SK-N-SH (cell line): ENCODE results near the gene CLEC16A. TPM values are rescaled to one million over a fixed set of nuclear protein-coding genes. Genes with fewer than 3 reads are reported as not detected.

Experiments used
- CTCF ChIA-PET: fragments of 300-600, 350-600 bp; formaldehyde crosslinking; extraction: SDS; loops from one replicate; lab custom pipeline; 2021; lab: Yijun Ruan, JAX
- POLR2A ChIA-PET: fragments of 350-600 bp; sonication (Branson Sonifier 250); formaldehyde crosslinking; extraction: SDS; loops from one replicate; lab custom pipeline; 2020; ENCODE audit warnings: antibody characterized with exemption, inconsistent platforms; lab: Yijun Ruan, JAX
- DNase-seq: peaks from one replicate; pipeline ENCODE4 v3.0.0; 2012
- H2AFZ ChIP-seq: fragments of 200-600 bp; sonication (generic); 2 replicates; pipeline ENCODE4 v1.8.1; 2016; ENCODE audit warnings: antibody characterized with exemption, mild to moderate bottlenecking, low read depth
- H3F3A ChIP-seq: fragments of 200-600 bp; sonication (generic); replicated peaks from 2 replicates; pipeline ENCODE3; 2016; ENCODE audit warnings: antibody characterized with exemption, mild to moderate bottlenecking; ENCODE audit not compliant: insufficient read depth
- H3K27ac ChIP-seq, 2 experiments: fragments of 200-500 bp in 1 of 2; fragments of 200-600 bp in 1 of 2; sonication (Bioruptor generic) in 1 of 2; sonication (generic), shearing (Covaris generic) in 1 of 2; 2 replicates each; pipeline versions ENCODE4 v1.5.1 to v1.6.1; 2014 to 2016; ENCODE audit warnings: low read depth in 2 of 2, inconsistent platforms in 1 of 2, low read length in 1 of 2, mild to moderate bottlenecking in 1 of 2, mixed read lengths in 1 of 2
- H3K27me3 ChIP-seq: fragments of 200-600 bp; sonication (generic), shearing (Covaris generic); 2 replicates; pipeline ENCODE4 v1.6.1; 2016; ENCODE audit warnings: mixed run types; ENCODE audit not compliant: insufficient read depth
- H3K36me3 ChIP-seq, 2 experiments: fragments of 200-500 bp in 1 of 2; fragments of 200-600 bp in 1 of 2; sonication (Bioruptor generic) in 1 of 2; sonication (generic) in 1 of 2; replicated peaks in 1 of 2; 2 replicates each; pipeline versions ENCODE3 to v1.5.1; 2014 to 2016; ENCODE audit warnings: low read length in 1 of 2, mild to moderate bottlenecking in 1 of 2; ENCODE audit not compliant: insufficient read depth in 2 of 2, control insufficient read depth in 1 of 2
- H3K4me1 ChIP-seq, 2 experiments: fragments of 200-500 bp in 1 of 2; fragments of 200-600 bp in 1 of 2; sonication (Bioruptor generic) in 1 of 2; sonication (generic), shearing (Covaris generic) in 1 of 2; 2 replicates each; pipeline versions ENCODE4 v1.5.1 to v1.6.1; 2014 to 2016; ENCODE audit warnings: low read depth in 1 of 2, low read length in 1 of 2, mixed run types in 1 of 2; ENCODE audit not compliant: insufficient read depth in 2 of 2, control insufficient read depth in 1 of 2
- H3K4me2 ChIP-seq: fragments of 200-600 bp; sonication (generic), shearing (Covaris generic); 2 replicates; pipeline ENCODE4 v1.6.1; 2017; ENCODE audit warnings: mixed run types
- H3K4me3 ChIP-seq, 2 experiments: fragments of 200-500 bp in 1 of 2; fragments of 200-600 bp in 1 of 2; sonication (Bioruptor generic) in 1 of 2; sonication (generic), shearing (Covaris generic) in 1 of 2; 2 replicates each; pipeline versions ENCODE4 v1.5.1 to v1.8.1; 2014 to 2016; ENCODE audit warnings: low read depth in 2 of 2, inconsistent platforms in 1 of 2, low read length in 1 of 2, mild to moderate bottlenecking in 1 of 2, mixed read lengths in 1 of 2, moderate library complexity in 1 of 2
- H3K79me2 ChIP-seq: fragments of 200-600 bp; sonication (generic); 2 replicates; pipeline ENCODE4 v1.8.1; 2017; ENCODE audit warnings: mild to moderate bottlenecking; ENCODE audit not compliant: insufficient read depth
- H3K9ac ChIP-seq: fragments of 200-600 bp; sonication (generic); 2 replicates; pipeline ENCODE4 v1.6.1; 2017; ENCODE audit warnings: mixed run types
- H3K9me2 ChIP-seq: fragments of 200-600 bp; sonication (generic); 2 replicates; pipeline ENCODE4 v1.6.1; 2017; ENCODE audit warnings: mixed run types
- H3K9me3 ChIP-seq: fragments of 200-600 bp; sonication (generic); 2 replicates; pipeline ENCODE4 v1.6.1; 2017; ENCODE audit warnings: mixed run types, mild to moderate bottlenecking, moderate library complexity
- H4K20me1 ChIP-seq: fragments of 200-600 bp; sonication (generic); 2 replicates; pipeline ENCODE4 v1.6.1; 2017; ENCODE audit warnings: mild to moderate bottlenecking, mixed run types; ENCODE audit not compliant: insufficient read depth
- CHD2 ChIP-seq: fragments of 150-350 bp; IDR thresholded peaks from 2 replicates; pipeline ENCODE4 v1.6.1; 2018; ENCODE audit warnings: low read length; ENCODE audit not compliant: partially characterized antibody
- ELF1 ChIP-seq: IDR thresholded peaks from 2 replicates; pipeline ENCODE4 v1.4.0; 2012
- EP300 ChIP-seq, 2 experiments: IDR thresholded peaks; 2 replicates each; pipeline versions ENCODE4 v1.4.0 to v1.6.1; 2012; ENCODE audit warnings: borderline replicate concordance in 1 of 2, low read depth in 1 of 2, low read length in 1 of 2
- FOSL2 ChIP-seq: IDR thresholded peaks from 2 replicates; pipeline ENCODE4 v1.4.0; 2012; ENCODE audit warnings: low read depth, mild to moderate bottlenecking, moderate library complexity, borderline replicate concordance
- FOXM1 ChIP-seq: IDR thresholded peaks from 2 replicates; pipeline ENCODE4 v1.4.0; 2012; ENCODE audit warnings: low read depth, mild to moderate bottlenecking
- MEF2A ChIP-seq: IDR thresholded peaks from 2 replicates; pipeline ENCODE4 v1.4.0; 2012; ENCODE audit warnings: low read depth, borderline replicate concordance
- MXI1 ChIP-seq: IDR thresholded peaks from 2 replicates; pipeline ENCODE4 v1.6.1; 2012; ENCODE audit warnings: mild to moderate bottlenecking, low read depth, low read length, improper control_type of control experiment
- NFIC ChIP-seq: IDR thresholded peaks from 2 replicates; pipeline ENCODE4 v1.4.0; 2012; ENCODE audit warnings: borderline replicate concordance
- NRF1 ChIP-seq: IDR thresholded peaks from 2 replicates; pipeline ENCODE4 v1.6.1; 2012; ENCODE audit warnings: low read depth, mild to moderate bottlenecking, low read length
- PBX3 ChIP-seq: IDR thresholded peaks from 2 replicates; pipeline ENCODE4; 2012
- POLR2AphosphoS5 ChIP-seq: IDR thresholded peaks from 2 replicates; pipeline ENCODE4 v1.6.1; 2012; ENCODE audit warnings: low read depth, low read length
- RAD21 ChIP-seq: IDR thresholded peaks from 2 replicates; pipeline ENCODE4 v1.6.1; 2012; ENCODE audit warnings: mild to moderate bottlenecking, low read length
- RCOR1 ChIP-seq: fragments of 150-350 bp; IDR thresholded peaks from 2 replicates; pipeline ENCODE4 v1.6.1; 2017; ENCODE audit warnings: antibody characterized with exemption, low read length
- REST ChIP-seq: IDR thresholded peaks from 2 replicates; pipeline ENCODE4 v1.6.1; 2012; ENCODE audit warnings: mild to moderate bottlenecking, low read depth, low read length, moderate library complexity
- TAF1 ChIP-seq: IDR thresholded peaks from 2 replicates; pipeline ENCODE4 v1.6.1; 2012; ENCODE audit warnings: low read depth, mild to moderate bottlenecking, low read length, moderate library complexity, borderline replicate concordance
- TCF12 ChIP-seq: IDR thresholded peaks from 2 replicates; pipeline ENCODE4 v1.4.0; 2012
- TEAD4 ChIP-seq: IDR thresholded peaks from 2 replicates; pipeline ENCODE4 v1.4.0; 2012; ENCODE audit warnings: mild to moderate bottlenecking, borderline replicate concordance; ENCODE audit not compliant: insufficient read depth
- USF2 ChIP-seq: fragments of 150-350 bp; IDR thresholded peaks from 2 replicates; pipeline ENCODE4 v1.6.1; 2017; ENCODE audit warnings: antibody characterized with exemption, low read length, low read depth, borderline replicate concordance
- YY1 ChIP-seq: IDR thresholded peaks from 2 replicates; pipeline ENCODE4 v1.4.0; 2012; ENCODE audit warnings: low read depth, mild to moderate bottlenecking
- ZBTB33 ChIP-seq: IDR thresholded peaks from 2 replicates; pipeline ENCODE4 v1.4.0; 2012; ENCODE audit warnings: low read depth, borderline replicate concordance
- WGBS: methylation state at CpG from one replicate; pipeline ENCODE4 v1.1.6; 2017; ENCODE audit warnings: low lambda C conversion rate; 5-methylcytosine and 5-hydroxymethylcytosine counted together
- polyA plus RNA-seq, 3 experiments: library from polyadenylated mRNA; depleted of rRNA; stranded (reverse); fragments of >200 nt; gene quantifications; 2 replicates each; pipeline ENCODE4 v1.2.3, GENCODE V29; 2012

Gene CLEC16A
- polyA plus RNA-seq, 1 of the 3 experiments (the other 2 are of a cell fraction), result 13.7 TPM

GRCh38 chr16:11229906-11230305 is 285.5 kb downstream of the CLEC16A start:
- WGBS, result 74% methylated on average over 4 of the region's 4 CpGs
- POLR2A ChIA-PET, result no interaction called here
- no peak for DNase-seq

More at GRCh38 chr16:11229906-11230305, 285.5 kb downstream of the CLEC16A start:
- CTCF ChIA-PET, result interaction anchor here (2.4 kb wide), 1 partner anchor 266 kb away, joined by 7 read pairs; no protein-coding TSS in a partner anchor
- peaks cover 0 to 4% of the 10 kb centered on the region in 2 experiments; a peak in 1 of 4 replicates for H3K4me1 ChIP-seq
- no peaks in the 10 kb centered on the region for H3K79me2 ChIP-seq
- H3K27me3 ChIP-seq, result no peaks in the 10 kb centered on the region
- H3K4me2 ChIP-seq, result no peak overlapping the region
- H2AFZ ChIP-seq, result no peak overlapping the region
- no peaks in the 10 kb centered on the region for H3K9me2 ChIP-seq
- H3K4me3 ChIP-seq, result no peak overlapping the region
- H3K9ac ChIP-seq, result no peak overlapping the region
- H3K9me3 ChIP-seq, result no peaks in the 10 kb centered on the region
- no peak for TF ChIP-seq RCOR1
- TF ChIP-seq CHD2, result no peak
- no peak for TF ChIP-seq YY1
- TF ChIP-seq TEAD4, result no peak
- TF ChIP-seq USF2, result no peak
- no peak for TF ChIP-seq RAD21
- TF ChIP-seq TAF1, result no peak
- no peak for TF ChIP-seq MXI1
- no peak for TF ChIP-seq NFIC
- no peak for TF ChIP-seq ELF1
- no peak for TF ChIP-seq NRF1
- TF ChIP-seq TCF12, result no peak
- TF ChIP-seq EP300 (IDR thresholded peaks at IDR 0.05; ENCODE audit: borderline replicate concordance in 1 of 2, low read depth in 1 of 2, low read length in 1 of 2), result no peak
- TF ChIP-seq REST, result no peak
- TF ChIP-seq ZBTB33, result no peak
- no peak for TF ChIP-seq PBX3
- TF ChIP-seq MEF2A, result no peak
- TF ChIP-seq POLR2AphosphoS5, result no peak
- TF ChIP-seq FOXM1, result no peak
- TF ChIP-seq FOSL2, result no peak
- H4K20me1 ChIP-seq, result no peaks in the 10 kb centered on the region
- H3F3A ChIP-seq, result no peaks in the 10 kb centered on the region
- no peaks in the 10 kb centered on the region for H3K36me3 ChIP-seq
- no peak overlapping the region for H3K27ac ChIP-seq
